HG03432 (cell line): ENCODE results near the gene PKD2.
"Not testable (repeated sequence)": the region's sequence is repeated elsewhere in the genome, so short reads cannot be mapped to it uniquely, and the experiment has no call there.

Experiments
- ATAC-seq: cut with Tn5 transposase; IDR thresholded peaks from one replicate; pipeline ENCODE4 v1.9.1; 2021; ENCODE audit warnings: mild to moderate bottlenecking, moderate library complexity; ENCODE audit not compliant: unreplicated experiment

PKD2 gene

DNA sequence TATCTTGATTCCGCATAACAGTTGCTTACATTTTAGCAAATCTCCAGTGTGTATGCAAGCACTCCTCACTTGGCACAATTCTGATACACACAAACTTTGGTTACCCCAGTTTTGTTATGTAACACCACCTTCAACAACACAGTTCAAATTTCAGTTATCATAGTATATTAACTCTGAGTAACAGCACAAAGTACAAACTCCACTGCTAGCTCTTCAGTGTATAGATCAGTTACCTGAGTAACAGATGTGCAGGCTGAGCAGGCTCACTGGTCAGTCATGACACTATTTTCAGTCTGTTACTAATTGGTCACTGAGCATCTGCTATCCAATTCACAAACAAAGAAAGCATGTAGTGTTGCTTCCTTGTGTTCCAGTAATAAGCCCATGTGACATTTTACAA, 55.4 kb downstream of the PKD2 start:
- no peak for ATAC-seq

DNA sequence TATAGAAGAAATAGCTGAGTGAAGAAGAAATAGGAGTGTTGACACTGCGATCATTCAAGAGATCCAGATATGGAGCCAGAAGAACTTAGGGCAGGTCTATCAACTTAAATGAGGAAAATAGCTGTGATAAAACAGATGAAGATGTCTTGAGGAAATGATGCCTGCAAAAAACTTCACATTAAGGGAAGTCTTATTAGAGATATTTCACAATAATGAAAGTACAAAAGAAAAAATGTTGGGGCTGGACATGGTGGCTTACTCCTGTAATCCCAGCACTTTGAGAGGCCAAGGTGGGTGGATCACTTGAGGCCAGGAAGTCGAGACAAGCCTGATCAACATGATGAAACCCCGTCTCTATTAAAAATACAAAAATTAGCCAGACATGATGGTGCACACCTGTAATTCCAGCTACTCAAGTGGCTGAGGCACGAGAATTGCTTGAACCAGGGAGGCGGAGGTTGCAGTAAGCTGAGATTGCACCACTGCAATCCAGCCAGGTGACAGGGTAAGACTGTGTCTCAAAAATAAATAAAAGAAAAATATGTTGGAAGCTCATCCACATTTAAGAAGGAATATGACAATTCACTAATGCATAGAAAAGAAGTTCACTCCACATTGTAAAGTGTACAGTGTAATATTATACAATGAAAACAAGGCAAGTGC, 56.3 kb downstream of the PKD2 start:
- ATAC-seq: no peak

DNA sequence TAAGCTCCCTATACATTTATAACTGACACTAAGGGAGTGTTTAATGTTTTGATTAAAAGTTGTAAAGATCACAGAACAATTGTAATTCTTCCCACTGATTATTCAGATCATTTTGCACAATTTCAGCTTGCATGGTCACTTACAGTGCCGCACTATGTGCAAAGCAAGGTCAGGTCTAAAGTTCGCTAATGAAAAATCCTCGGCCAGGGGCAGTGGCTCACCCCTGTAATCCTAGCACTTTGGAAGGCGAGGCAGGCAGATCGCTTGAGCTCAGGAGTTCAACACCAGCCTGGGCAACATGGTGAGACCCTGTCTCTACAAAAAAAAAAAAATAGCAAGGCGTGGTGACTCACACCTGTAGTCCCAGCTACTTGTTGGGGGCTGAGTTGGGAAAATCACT, 57.0 kb downstream of the PKD2 start:
- no peak for ATAC-seq

DNA sequence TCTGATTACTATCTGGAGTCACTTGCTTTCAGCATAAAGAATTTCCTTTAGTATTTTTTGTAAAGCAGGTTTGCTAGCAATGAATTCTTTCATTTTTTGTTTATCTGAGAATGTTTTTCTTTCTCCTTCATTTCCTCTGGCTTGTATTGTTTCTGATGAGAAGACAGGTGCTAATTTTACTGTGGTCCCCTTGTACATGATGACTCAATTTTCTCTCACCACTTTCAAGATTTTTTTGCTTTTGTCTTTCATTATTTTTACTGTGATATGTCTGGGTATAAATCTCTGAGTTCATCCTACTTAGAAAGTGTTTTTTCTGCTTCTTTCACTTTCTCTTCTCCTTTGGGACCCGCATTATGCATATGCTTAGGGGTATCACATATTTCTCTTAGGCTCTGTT, 62.6 kb downstream of the PKD2 start:
- ATAC-seq: no peak

DNA sequence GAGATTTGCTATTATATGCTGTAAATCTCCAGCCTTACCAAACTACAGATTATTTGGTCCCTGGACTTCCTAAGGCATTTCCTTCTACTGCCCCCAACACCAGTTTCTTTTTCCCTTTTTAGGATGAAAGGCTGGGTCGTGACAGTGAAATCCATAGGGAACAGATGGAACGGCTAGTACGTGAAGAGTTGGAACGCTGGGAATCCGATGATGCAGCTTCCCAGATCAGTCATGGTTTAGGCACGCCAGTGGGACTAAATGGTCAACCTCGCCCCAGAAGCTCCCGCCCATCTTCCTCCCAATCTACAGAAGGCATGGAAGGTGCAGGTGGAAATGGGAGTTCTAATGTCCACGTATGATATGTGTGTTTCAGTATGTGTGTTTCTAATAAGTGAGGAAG, 67.9 kb downstream of the PKD2 start:
- no peak for ATAC-seq

DNA sequence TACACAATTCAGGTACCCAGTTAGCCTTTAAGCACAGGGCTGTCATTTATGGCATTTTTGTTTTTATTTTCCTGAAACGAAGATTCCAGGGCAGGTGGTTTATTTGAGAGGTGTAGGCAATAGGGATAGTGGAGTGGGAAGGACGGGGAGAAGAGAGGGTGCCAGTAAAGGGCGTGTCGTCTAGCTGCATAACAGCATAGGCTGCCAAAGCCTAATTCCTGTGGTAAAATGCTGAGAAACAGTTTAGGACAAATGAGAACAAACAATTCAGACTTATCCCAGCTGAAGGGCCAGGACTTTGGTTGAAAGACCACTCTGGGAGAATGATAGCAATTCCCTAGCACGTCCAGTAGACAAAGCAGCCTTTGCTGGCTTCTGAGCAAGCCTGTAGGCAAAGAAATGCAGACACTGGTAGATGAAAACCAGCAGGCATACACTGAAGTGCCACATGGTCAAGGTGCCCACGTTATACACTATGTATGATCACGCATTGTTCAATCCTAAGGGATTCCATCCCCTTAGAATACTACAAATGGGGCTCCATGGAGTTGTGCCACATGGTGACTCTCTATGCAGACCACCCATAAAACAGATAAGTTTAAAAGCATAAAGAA, 70.6 kb downstream of the PKD2 start:
- no peak for ATAC-seq

DNA sequence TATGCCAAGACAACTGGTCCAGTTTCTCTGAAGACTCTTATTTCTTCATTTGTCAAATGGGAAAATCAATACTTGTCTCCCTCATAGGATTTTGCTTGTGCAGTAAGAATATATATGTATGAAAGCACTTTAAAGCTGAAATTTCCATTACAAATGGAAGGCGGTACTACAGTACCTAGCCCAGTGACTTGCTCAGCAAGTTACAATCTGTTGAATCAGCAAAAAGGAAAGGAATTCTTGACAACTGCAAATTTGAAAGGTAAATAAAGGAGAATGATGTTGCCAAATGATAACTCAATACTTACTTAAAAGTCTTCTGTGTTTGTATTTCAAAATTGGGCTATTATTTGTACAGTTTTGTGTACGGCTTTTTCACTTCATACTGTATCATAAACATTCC, 71.1 kb downstream of the PKD2 start:
- no peak for ATAC-seq

DNA sequence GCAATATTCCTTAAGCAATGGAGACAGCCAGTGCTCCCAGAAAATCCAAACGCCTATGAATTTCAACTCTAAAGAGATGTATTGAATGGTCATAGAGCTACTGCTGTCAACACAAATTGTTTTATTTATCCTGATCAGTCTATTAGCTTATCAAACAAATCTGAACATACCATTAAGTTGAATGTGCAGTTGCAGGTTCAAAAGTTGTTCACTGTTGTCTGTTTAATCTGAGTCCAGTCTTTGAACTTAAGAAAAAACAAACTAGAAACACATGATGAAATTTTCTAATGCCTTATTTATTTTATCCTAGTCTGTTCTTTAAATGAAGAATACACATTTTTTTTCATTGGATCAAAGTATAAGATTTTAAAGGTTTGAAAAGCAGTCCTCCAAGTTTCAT, 73.2 kb downstream of the PKD2 start:
- ATAC-seq: no peak

DNA sequence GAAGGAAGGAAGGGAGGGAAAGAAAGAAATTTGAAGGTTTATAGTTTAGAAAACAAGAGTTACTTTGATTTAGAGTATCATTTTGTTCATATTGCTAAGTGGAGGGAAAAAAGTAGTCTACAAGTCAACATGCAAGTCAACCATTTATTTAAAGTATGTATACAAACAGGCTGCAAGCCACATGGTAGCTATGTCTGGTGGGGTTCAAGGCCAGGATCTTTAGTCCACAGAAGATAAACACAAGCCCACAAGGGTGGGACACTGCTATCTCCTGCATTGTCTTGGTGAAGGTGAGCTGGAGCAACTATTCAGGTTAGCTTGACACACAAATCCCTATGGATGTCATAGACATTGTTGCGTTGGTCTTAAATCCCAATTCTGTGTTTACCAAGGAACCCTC, 79.6 kb downstream of the PKD2 start:
- ATAC-seq: no peak

DNA sequence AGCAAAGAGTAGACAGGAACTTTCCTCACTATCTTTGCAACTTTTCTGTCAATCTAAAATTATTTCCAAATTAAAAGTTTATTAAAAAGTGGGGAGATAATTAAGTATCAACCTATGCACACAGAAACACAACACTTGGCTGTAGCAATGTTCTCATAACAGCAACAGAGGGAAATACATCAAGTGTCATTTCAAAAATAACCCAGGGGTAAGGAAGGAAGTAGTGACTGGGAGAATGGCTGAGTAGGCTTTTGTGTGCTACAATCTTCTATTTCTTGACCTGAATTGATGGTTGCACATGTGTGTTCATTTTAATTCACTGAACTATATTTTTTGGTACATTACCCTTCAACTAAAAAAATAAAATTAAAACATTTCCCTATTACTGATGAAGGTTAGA, 83.5 kb downstream of the PKD2 start:
- no peak for ATAC-seq

DNA sequence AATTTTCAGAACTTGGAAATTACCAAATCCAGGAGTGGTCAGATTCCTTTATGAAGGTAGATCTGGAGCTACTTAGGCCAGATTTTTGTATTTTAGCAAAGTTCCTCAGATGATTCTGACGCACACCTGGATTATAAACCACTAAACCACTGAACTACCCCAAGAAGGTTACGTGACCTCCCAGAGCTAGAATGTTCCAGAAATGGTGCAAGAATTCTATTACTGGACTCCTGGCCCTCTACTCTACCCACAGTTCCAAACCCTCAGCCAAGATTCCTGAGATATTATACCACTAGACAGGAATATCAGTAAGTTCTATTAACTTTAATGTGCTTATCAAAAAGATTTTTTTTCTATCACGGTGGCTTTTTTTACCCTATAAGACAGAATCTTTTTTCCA, 83.9 kb downstream of the PKD2 start:
- ATAC-seq: no peak

DNA sequence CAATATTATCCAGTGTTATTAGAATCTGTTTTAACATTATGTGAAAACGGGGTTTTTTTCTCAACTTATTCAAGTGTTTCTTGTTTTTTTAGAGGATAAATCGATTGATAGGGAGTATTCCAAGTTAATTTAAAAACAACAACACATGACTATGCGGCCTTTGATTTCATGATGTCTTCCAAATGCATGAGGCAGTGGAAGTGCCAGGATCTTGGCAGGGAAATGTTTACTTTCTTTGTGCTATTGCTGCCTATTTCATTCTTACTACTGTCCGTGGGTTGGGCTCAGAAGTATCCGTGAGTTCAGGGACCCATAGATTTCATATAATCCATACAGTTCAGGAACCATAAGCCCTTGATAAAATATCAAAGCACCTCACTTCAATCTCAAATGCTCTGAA, 86.4 kb downstream of the PKD2 start:
- ATAC-seq: no peak

DNA sequence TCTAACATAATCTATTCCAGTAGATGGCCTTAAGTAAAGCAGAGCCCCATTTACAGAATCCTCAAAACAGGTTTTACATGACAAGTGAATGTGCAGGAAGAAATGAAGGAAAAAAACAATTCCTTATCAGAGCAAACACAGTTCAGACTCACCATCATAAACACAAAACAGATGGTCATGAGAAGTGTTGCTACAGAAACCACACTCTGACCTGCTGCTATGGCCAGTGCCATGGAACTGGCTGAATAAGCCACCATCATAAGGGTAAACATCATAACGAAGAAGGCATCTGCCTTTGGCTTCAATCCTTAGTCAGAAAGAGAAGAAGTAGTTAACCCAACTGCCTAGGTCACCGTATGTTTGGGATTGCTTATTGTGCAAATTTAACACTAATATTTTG, 89.9 kb downstream of the PKD2 start:
- no peak for ATAC-seq

DNA sequence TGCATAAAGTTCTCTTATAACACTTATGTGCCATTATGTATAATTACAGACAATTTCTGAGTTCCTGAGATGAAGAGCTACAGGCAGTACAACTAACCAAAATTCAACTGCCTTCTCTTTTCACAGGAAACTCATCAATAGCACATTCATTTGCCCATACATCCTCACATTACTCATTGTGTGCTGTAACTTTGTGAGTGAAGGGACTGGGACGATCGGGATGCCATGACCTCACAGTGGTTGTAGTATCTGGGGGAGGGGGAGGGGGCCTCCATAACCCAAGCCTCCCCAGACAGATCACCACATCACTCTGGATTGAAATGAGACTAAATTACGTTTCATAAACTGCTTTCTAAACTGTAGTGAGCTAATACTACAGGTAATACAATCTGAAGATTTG, 90.3 kb downstream of the PKD2 start:
- ATAC-seq: no peak

DNA sequence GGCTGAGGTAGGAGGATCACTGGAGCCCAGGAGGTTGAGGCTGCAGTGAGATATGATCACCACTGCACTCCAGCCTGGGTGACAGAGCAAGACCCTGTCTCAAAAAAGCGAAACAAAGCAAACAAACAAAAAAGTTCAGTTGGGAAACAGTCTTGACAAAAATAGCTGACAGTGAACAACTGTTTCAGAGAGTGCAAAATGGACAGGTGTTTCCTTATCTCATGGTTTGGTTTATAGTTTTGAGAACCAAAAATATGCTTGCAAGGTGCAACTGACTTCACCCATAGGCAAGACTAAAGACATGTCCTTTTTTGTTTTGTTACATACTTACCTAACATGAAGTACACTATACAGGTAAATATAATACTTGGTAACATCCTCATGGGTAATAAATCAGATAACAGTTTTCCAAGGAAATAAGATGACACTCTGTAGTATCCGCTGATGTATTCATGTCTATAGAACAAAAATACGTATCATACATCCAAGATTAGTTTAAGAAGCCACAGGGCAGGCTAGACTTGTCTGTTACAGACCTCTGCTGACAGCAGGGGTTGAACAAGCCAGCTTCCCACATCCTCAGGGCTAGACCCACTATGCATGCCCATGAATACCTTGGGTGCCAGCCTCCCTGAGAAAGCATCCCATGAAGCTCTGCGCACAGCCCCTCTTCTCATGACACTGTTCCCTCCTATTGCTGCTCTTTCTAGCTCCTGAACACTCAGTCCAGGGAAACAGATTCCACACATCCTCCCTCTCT, 91.7 kb downstream of the PKD2 start:
- ATAC-seq: no peak

DNA sequence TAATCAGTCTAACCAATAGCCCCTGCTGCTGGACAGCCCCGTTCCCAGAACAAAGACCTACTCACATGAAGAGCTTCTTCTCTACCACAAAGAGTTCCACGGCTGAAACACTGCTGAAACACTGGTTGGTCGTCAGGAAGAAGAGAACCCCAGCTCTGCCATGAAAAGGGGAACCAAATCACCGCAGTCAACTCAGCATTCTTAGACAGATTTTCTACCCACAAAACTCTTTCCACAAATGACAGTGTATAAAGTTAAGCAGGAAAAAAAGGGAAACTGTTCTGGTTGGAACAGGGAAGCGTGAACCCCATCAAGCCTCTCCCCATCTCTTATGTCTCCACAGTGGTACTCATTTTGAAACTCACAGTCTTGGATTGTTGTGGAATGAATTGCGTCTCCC, 93.7 kb downstream of the PKD2 start:
- ATAC-seq: no peak

DNA sequence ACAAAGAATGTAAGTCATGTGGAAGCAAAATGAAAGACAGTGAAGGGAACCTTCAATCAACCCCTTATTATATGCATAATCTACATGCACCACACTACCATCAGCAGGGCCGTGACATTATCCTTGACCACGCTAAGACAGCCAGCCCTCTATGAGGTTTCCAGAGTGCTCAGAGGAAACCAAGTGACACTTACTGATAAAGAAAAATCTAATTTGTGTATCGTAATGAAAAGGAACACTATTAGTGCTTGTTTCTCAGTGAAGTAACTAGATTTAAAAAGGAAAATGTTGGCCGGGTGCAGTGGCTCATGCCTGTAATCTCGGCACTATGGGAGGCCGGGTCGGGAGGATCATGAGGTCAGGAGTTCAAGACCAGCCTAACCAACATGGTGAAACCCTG, 94.6 kb downstream of the PKD2 start:
- no peak for ATAC-seq

DNA sequence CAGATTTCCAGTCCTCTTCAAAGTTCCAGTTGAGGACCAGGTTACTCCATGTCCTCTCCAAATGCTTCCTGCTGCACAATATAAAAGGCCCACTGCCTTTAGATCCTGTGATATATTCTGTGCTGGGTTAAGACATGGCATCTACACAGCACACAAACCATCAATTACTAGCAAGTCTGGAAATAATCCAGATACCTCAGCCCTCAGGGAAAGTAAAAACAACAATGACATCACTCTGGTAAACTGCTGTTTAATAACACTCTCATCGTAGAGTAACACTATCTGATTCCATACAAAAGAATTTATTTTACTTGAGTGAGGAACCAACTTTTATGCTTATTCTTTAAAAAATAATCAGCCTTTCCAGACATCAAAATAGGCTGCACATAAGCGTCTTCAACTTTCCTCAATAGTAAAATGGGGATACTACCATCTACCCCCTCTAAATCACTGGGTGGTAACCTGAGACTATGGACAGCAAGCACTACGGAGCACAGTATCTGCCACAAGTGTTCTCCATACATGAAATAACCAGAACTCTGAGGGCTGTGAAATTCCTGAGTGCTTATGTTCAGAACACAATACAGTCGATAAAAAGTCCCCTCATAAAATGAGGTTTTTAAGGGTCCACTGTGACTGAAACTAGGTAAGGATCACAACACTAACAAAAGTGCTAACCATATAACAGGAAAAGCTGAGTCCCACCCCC, 97.6 kb downstream of the PKD2 start:
- no peak for ATAC-seq

DNA sequence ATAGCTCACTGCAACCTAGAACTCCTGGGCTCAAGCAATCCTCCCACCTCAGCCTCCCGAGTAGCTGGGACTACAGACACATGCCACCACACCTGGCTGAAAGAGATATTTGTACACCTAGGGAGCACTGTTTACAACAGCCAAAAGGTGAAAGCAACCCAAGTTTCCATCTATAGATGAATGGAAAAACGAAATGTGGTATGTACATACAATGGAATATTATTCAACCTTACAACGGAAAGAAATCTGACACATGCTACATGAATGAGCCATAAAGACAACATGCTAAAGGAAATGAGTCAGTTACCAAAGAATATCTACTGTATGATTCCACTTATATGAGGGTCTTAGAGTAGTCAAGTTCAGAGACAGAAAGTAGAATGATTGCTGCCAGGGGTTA, 98.8 kb downstream of the PKD2 start:
- no peak for ATAC-seq

DNA sequence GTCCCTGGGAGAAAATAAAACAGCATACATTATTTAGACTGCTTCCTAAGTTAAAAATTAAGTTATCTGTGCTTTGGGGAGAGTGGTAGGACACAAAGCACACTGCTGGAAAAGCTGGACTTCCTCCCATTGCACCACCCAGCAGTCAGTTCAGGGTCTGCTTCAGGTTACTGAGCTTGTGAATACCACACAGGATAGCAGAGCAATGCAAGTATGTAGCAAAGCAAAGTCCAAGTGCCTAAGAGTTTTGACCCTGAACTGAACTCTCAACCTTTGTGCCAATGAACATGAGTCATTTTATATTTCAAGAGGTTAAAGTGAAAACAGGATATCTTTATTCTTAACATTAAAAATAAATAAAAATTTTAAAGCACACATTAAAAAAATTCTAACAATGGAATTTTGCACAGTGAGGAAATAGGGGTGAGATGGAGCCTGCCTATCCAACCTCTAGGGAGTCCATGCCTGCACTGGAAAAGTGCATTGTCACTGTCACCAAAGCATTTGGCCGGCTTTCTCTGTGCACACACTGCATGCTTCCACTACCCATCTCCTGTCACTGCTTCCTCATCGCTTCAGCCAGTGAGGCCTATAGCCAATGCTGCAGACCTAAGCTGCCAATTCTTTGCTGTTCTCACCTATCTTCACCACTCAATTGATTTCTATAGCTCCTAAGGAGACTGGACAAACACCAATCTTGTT, 100.1 kb downstream of the PKD2 start:
- ATAC-seq: no peak

DNA sequence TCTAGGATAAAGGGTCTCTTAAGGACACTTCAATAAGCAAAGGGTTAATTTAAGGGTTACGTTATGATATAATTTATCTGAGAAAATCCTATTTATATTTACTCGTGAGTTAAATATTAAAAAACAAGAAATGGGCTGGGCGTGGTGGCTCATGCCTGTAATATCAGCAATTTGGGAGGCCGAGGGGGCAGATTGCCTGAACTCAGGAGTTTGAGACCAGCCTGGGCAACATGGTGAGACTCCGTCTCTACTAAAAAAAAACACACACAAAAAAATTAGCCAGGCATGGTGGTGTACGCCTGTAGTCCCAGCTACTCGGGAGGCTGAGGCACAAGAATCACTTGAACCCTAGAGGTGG, 100.7 kb downstream of the PKD2 start:
- not testable (repeated sequence) for ATAC-seq
